DMS79 (cell line): ENCODE data around the gene CFC1B.
"Not testable (repeated sequence)": the region's sequence is repeated elsewhere in the genome, so short reads cannot be mapped to it uniquely, and the experiment has no call there.

ENCODE experiments used
- DNase-seq: peaks from one replicate; lab custom pipeline; 2025; lab: John Stamatoyannopoulos, UW

CFC1B gene

DNA sequence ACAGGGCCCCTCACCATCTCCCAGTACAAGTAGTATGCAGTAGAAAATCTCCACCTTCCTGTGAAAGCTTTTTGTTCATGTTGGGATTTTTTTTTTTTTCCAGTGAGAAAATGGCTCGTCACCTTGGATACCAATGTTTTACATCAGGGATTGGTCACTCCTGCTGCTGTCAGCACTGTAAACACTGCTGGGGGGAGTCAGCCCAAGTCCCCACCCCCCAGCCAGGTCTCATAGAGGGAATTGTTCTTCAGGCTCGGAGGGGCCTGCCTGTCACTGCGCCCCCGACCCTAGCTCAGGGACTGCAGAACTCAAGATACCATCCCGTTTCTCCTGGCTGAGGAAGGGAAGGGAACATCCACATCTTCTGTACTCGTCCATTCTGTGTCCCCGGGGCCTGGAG lies at the start of gene CFC1B:
TSS of gene CFC1B (plus strand) at position 231 of the 400 bp plus-strand sequence. CDS start 263 bp downstream, outside the sequence.
- not testable (repeated sequence) for DNase-seq

DNA sequence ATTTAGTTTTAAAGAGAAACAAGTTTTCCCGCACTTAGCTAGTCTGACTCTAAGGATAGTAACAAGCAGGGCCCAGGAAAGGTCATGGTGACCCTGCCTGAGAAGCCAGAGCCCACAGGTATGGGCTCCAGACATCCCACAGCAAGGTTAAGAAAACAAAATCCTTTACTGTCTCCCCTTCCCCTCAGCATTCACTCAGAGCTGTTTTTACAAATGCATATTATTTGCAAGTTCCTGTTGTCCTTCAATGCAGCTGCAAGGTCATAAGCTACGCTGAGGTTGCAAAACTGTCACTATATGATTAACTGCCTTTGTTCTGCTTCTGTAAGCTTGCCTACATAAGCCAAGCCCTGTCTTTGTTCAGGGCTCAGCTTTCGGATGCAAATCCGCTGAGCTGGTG lies 29.9 kb upstream of the CFC1B start:
- not testable (repeated sequence) for DNase-seq

DNA sequence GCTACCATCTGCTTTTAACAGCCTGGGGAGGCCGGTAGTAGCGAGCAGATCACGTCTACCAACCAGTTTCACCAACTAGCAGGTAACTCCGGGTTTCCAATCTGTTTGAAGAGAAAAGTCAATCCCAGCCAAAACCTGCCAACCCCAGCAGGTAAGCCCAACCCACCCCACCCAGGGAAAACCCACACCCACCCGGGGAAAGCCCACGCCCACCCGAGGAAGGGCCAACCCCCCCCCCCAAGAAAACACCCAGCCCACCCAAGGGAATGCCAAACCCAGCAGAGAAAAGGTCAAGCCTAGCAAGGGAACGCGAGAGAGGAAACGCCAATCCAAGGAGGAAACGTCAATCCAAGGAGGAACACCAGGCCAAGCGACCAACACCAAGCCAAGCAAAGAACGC lies 11.8 kb upstream of the CFC1B start, which contains the start of gene POTEI:
TSS of gene POTEI (minus strand) at position 101 of the 400 bp plus-strand sequence. CDS start at position 8, 93 bp downstream.
- DNase-seq = not testable (repeated sequence)

DNA sequence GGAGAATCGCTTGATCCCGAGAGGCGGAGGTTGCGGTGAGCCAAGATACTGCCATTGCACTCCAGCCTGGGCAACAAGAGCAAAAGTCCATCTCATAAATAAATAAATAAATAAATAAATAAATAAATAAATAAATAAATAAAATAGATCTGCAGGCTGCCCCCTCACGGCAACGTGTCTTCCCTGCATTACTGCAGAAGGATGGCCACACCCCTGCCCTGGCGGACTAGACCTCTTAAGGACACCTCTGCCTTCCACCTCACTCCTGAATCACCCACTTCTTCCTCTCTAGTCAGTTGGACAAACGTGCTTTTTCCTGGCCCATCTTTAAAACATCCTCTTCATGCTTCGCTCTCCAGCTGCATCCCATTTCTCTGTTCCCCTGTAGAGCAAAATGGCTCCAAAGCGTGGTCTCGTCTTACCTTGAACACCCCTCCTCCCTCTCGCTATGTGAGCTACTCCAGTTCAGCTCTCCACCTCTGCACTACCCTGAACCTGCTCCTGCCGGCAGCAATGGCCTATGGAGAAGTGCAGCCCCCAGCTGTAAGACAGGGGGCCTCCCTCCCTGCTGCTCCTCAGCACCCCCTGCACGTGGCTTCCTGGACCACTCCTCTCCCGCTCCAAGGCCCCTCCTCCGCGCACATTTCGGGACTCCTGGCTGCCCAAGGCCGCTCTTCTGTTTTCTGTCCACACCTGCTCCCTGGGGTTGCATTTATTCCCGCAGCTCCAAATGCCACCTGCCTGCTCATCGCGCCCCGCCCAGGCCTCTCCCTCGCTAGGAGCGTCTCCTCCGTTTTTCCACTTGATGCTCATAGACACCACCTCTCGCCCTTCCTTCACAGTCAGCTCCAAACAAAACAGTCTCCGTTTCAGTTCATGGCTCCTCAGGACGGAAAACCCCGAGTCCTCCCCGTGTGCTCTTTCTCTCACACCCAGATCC lies 9.9 kb upstream of the CFC1B start:
- DNase-seq = not testable (repeated sequence)

DNA sequence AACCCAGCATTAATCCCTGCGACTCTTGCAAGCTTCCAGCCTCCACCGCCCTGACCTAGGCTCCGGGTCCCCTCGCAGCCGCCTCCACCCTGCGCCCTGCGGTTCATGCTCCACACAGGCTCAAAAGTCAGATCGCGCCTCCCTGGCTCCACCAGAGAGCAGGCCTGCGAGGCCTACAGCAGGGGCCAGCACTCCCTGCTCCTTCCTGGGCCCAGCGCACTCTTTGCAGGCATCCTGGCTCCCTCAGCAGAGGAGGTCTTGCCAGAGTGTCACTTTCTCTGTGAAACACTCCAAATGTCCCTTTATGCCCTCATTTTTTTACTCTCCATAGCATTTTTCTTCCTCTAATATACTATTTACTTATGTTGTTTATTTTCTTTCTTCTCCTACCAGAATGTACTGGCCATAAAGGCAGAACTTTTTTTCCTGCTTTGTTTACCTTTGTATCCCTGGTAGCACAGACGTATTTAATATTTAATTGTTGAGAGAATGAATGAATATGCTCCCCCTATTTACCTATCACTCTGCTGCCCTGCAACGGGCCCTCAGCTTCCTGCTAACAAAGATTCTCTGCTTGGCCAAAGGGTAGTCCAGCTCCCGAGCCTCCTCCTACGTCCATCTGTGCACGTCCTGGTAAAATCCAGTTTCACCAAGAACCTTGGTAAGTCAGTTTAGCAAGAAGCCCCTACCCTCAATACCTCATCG lies 9.1 kb upstream of the CFC1B start:
- not testable (repeated sequence) for DNase-seq

DNA sequence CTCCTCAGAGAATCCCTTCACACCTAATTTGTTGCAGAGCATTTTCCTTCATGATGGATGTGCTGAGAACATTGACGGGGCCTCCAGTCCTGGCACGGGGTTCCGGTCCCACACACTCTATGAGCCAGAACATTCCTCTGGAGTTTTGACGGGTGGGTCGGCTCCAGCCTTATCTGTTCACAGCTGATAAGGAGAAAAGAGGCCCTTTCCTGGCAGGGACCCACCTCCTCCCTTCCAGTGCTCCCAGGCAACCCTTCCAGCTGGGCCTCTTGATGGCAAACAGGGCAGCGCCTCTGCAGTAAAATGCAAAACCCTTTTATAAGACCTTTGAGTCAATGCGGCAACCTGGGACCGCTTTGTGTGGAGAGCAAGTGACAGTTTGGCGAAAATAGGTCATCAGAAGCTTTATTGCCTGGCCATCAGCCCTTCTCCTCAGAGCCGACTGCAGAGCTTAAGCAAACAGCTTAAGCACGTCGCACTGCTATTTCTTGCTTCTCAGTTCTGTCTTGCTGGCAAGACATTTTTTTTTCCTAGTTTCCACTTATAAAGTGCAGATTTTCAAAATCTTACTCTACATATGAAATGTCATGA lies 2.4 kb upstream of the CFC1B start:
- not testable (repeated sequence) for DNase-seq

DNA sequence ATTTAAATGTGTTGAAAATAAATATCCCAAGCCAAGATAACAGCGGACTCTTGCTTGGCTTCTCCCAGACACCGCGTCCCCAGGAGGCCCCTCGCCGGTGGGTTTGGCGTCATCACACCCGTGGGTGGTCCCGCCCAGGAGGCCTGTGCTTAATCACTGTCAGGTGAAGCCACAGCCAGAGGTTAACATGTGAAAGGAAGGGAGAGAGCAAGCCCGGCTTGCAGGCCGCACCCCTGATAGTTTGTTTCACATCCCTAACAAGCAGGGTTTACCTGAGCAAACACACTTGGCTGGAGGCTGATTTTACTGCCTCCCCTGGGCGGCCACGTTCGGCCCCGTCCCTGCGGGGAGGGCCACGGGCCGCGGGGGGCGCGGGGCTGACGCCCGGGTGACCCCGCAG lies 1.4 kb downstream of the CFC1B start:
- not testable (repeated sequence) for DNase-seq

DNA sequence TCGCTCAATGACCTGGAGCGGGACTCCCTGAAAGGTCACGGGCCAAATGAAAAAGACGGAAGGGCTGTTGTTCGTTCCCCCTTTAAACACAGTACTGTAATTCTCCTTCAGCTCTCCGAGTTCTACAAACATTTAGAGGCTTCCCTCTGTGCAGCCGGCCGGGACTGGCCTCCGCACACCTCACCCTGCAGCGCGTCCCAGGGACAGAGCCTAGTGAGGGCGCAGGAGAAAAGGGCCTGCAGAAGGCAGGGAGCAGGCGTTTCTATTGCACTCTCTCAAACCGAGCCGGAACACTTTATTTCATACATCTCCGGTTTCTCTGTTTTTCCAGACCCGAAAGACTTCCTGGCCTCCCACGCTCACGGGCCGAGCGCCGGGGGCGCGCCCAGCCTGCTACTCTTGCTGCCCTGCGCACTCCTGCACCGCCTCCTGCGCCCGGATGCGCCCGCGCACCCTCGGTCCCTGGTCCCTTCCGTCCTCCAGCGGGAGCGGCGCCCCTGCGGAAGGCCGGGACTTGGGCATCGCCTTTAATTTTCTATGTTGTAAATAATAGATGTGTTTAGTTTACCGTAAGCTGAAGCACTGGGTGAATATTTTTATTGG lies 6.4 kb downstream of the CFC1B start:
- not testable (repeated sequence) for DNase-seq

DNA sequence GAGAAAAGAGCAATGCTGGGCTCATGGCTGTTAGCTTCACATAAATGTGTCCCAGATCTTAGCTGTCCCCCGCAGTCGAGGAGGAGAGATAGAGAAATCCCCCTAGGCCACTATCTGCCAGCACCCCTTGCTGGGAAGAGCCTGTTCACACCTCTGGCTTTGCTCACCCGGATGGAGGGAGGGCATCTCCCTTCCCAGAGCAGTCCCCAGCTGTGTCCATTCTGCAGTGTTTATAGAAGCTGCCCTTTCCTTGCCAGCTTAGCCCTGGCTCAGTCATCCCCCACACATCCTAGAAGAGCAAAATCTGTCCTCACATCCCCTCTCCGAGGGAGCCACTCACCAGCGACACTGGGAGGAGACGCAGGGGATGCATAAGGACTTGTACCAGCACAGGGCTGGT lies 8.5 kb downstream of the CFC1B start:
- not testable (repeated sequence) for DNase-seq

DNA sequence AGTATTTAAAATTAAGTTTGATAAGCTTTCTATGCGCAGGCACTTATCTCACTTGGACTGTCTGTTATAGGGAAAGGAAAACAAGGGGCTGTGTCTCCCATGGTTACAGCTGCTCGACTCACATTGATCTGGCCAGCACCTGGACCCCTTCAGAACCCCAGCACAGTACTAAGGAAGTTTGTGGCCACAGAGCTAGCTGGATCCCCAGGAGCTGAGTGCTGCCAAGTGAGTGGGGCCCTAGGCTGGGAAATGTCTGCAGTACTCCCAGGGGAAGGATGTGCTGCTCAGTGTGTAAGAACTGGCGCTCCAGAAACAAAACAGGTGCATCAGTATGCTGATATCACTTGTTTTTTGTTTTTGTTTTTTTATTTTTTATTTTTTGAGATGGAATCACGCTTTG lies 9.2 kb downstream of the CFC1B start:
- not testable (repeated sequence) for DNase-seq

DNA sequence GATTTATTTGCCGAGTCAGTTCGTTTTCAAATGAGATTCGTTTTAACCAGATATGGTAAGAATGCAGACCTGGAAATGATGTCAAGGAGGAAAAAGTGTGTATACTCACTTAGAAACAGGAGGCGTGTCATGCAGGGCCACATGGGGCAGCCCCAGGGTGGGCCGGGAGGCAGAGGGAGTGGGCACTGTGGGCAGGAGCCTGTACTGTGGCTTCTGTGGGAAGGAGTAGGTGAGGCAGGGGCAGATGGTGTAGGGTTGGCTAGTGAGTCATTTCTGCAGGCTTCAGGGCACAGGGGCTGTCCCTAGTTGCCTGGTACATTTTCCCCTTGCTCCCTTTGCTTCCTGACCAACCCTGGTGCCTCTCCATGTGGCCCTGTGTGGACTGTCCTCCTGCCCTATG lies 10.2 kb downstream of the CFC1B start:
- not testable (repeated sequence) for DNase-seq

DNA sequence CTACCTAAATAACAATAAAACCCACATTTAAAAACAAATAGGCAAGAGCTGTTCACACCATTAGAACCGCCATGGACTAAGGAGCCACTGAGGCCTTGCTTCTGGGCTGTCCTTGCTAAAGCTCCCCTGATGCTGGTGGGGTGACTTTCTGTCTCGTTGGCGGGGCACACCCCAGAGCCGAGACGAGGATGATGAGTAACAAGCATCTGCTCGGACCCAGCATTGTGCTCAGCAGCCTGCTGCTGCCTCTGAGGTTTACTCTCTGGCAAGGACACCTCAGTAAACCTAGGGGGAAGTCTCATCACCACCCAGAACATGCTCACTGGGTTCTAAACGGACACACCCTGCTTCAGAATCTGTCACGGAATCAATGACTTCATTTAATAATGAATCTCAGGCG lies 10.7 kb downstream of the CFC1B start:
- not testable (repeated sequence) for DNase-seq

DNA sequence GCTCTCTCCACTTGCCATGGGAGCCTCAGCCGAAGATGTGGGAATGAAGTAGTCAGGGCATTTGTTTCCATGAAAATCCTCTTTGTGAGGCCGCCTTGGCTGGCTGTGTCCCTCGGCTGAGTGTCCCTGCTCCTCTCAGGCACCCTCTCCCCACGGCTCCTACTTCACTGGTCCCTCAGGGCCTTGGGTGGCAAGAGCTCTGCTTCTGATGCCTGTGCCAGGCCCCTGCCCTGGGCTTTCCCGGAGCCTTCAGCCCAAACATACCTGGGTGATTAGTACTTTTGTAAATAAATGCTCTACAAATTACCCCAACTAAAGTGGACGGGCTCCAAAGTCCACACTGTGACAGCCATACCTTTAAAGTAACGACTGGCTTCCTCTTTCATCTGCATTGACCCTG lies 15.6 kb downstream of the CFC1B start:
- not testable (repeated sequence) for DNase-seq

DNA sequence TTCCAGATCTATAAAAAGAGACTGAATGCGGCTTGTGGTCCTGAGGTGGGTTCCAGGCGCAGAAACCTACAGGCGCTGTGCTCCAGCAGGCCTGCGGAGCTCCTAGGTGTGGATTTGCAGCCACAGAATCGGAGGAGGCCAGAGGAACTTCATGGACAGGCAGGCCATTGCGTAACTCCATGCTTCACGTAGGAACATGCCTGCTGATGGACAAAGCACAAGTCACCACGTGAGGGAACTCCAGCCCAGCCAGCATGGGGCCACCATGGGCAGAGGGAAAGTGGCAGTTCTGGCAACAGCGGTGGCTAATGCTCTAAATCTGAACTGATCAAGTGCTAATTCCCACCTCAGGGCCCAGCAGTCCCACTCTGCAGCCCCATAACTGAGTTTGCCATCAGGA lies 17.2 kb downstream of the CFC1B start:
- not testable (repeated sequence) for DNase-seq

DNA sequence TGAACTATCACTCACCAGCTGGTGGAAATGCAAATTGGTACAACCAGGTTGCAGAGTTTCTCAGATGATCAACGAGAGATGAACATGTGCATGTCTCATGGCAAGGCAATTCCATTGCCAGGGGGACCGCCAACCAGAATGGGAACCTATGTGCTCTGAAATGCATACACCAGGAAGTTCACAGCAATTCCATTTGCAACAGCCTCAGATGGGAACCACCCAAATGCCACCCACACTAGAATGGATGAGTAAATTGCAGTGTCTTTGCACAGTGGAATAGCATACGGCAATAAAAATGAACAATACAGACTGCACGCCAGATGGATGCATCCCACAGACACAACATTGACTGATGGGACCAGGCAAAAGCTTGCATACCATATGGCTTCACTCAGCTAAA lies 21.8 kb downstream of the CFC1B start:
- not testable (repeated sequence) for DNase-seq

DNA sequence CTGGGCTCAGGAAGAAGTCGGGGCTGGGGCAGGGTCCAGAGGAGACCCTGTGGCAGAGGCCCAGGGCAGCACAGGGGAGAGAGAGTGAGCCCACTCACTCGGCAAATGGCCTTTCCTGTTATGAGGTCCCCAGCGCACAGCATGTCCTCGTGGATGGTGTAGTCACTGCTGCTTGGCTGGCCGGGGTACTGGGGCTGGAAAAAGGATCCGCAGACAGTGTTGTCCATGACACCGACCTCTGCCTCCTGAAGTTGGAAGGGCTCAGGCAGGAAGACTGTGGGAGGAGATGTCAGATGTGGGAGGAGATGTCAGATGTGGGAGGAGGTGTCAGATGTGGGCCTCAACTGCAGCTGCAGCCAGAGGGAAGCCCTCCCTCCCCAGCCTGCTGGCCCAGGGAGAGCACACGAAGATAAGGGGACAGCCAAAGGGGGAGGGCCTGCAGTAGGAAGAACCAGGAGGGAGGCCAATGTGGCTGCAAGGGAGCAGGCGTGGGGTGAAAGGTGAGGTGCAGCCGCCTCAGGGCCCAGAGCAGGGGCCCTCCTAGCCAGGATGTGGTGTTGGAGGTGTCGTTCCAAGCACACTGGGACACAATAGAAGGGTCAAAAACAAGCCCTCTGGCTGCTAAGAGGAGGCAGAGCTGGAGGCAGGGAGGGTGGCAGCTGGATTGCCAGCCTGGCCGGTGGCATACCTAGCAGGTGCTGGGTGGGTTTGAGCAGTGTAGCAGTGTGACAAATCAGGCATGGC lies 22.9 kb downstream of the CFC1B start:
- not testable (repeated sequence) for DNase-seq

DNA sequence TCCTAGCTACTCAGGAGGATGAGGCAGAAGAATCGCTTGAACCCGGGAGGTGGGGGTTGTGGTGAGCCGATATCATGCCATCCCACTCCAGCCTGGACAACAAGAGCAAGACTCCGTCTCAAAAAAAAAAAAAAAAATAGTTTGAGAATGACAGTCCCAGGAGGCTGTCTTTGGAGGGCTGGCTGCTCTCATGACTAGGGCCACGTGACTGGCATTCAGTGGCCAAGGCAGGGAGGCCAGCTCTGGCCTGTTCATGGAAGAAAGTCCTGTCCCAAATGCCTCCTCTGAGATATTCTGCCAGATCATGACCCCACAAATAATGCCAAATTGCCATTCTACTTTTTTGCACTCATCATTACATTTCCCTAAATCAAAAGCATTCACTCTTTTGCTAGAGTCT lies 24.0 kb downstream of the CFC1B start:
- not testable (repeated sequence) for DNase-seq

DNA sequence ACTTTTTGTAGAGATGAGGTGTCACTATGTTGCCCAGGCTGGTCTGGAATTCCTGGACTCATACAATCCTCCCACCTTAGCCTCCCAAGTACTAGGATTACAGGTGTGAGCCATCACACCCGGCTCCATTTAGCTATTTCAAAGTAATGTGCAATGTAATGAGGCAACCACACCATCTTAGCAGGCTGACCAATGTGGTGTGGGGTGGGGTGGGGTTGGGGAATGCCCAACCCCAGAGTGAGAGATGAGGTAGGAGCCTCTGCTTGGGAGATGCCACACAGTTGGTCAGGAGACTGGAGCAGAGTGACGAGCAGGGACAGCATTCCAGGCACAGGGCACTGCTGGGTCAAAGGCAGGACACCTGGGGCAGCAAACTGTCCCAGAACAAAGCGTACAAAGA lies 27.4 kb downstream of the CFC1B start:
- DNase-seq = not testable (repeated sequence)

DNA sequence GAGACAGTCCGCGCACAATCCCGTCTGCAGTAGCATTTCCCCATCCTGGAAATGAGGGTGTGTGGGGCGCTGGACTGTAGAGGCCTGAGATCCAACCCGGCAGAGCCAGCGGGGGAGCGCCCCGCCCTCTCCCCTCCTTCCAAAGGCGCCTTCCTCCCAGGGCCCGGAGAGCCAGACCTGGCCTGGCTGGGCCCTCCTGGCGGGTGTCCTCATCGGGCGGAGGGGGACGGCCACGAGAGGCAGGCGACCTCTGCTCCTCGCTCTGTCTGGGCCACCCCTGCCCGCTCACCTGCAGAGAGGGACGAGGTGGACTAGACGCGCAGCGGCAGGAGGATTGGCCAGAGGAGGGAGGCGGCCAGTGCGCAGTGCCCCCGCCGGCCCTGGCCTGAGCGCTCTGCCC lies 28.5 kb downstream of the CFC1B start:
- DNase-seq = not testable (repeated sequence)

DNA sequence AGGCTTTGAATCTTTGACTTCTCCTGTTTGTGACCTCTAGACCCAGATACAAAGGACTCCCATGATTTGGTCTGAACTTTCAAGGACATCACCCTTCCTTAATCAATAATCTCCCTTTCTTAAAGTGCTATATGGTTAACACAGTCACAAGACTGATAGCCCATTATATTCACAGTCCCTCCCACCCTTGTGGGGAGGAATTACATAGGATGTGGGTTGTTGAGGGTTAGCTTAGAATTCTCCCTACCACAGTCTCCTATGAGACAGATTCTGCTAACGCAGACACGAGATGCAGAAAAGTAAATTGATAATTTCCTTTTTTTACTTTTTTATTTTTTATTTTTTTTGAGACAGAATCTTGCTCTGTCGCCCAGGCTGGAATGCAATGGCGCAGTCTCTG lies 33.2 kb downstream of the CFC1B start:
- not testable (repeated sequence) for DNase-seq

DNA sequence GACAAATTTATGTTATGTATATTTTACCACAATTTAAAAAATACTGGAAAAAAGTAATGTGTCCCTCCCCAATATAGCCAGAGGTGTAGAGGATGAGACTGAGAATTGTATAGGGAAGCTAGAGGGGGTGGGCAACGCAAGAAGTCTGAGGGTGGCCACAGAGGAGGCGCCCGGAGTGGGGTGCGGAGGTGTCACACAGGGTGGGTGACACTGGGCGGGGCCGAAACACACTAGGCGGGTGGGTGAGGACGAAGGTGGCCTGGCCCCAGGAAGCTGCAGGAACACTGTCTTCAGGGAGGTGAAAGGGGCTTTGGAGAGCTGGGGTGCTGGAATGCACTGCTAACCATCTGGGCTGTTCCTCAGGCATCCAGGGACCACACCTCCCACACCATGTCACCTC lies 35.4 kb downstream of the CFC1B start:
- not testable (repeated sequence) for DNase-seq
